AG10803 (cell line): ENCODE results near the gene CD37.

Experiments
- DNase-seq: peaks from one replicate; pipeline ENCODE4 v3.0.0; 2010; ENCODE audit warnings: low read depth
- H3K4me3 ChIP-seq: 2 replicates; pipeline ENCODE4 v1.5.1; 2011; ENCODE audit warnings: mild to moderate bottlenecking, low read length, control low read depth
- CTCF ChIP-seq: conservative IDR thresholded peaks from 2 replicates; pipeline ENCODE4 v1.5.1; 2011; ENCODE audit warnings: mild to moderate bottlenecking, low read length, control low read depth, inconsistent platforms

Gene CD37

GRCh38 chr19:49344505-49345423, 9.6 kb downstream of the CD37 start:
- no peak for TF ChIP-seq CTCF
- H3K4me3 ChIP-seq: no peak overlapping the region
- DNase-seq: no peak

GRCh38 chr19:49347191-49347590, 12.0 kb downstream of the CD37 start:
- no peak for DNase-seq
- TF ChIP-seq CTCF: no peak
- H3K4me3 ChIP-seq: no peak overlapping the region

- TF ChIP-seq CTCF: peak; percentile 45
- DNase-seq: peak; percentile 90
- no peak overlapping the region for H3K4me3 ChIP-seq
Observed at GRCh38 chr19:49347835-49348234, 12.6 kb downstream of the CD37 start.

GRCh38 chr19:49348305-49349189, 13.3 kb downstream of the CD37 start:
- H3K4me3 ChIP-seq: no peak overlapping the region
- no peak for DNase-seq
- no peak for TF ChIP-seq CTCF

GRCh38 chr19:49349567-49349966, 14.4 kb downstream of the CD37 start:
- H3K4me3 ChIP-seq: no peak overlapping the region
- DNase-seq: no peak
- TF ChIP-seq CTCF: no peak

- no peak overlapping the region for H3K4me3 ChIP-seq
- TF ChIP-seq CTCF: no peak
- peak; percentile 48 for DNase-seq
Observed at GRCh38 chr19:49355909-49356353, 20.7 kb downstream of the CD37 start.
